Stimulated activated CD4-positive, alpha-beta T cell treated with anti-CD3 and anti-CD28 coated beads, Interleukin-2, amount 100 ng/mL, for 48 hours (primary cell): Measurements from ENCODE around the gene AKAP17A.
"Not testable (repeated sequence)": the region's sequence is repeated elsewhere in the genome, so short reads cannot be mapped to it uniquely, and the experiment has no call there.

Experiments
- DNase-seq, 2 donors: peaks; one replicate each; pipeline ENCODE4 v3.0.0-alpha.2; 2020

Gene AKAP17A

DNA sequence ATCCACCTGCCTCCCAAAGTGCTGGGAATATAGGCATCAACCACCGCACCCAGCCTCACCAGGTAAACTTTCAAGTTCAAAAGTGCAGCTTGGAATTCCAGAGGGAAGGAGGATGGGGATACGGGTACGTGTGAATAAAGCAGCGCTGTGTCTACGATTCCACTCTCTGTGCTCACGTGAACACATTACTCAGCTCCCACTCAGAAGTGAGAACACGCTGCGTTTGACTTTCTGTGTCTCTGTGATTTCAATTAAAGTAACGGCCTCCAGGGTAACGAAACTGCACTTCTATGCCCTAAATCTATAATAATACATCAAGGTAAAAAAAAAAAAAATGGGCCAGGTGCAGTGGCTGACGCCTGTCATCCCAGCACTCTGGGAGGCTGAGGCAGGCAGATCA is 15.1 kb downstream of the AKAP17A start:
- no peak for DNase-seq

DNA sequence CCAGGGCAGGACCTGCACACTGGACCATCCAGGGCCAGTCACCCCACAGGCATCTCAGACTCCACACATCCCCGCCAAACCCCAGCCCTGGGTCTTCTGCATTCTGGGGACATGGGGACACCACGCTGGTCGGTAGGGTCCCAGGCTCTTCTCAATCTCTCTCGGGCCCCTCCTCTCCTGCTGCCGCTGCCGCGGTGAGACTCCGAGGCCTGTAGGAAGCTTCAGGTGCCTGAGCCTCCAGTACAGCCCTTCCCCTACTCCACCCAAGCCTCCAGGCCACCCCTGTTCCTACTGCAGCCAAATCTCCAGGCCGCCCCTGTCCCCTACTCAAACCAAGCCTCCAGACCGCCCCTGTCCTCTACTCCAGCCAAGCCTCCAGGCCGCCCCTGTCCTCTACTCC is 17.9 kb downstream of the AKAP17A start:
- DNase-seq = no peak

DNA sequence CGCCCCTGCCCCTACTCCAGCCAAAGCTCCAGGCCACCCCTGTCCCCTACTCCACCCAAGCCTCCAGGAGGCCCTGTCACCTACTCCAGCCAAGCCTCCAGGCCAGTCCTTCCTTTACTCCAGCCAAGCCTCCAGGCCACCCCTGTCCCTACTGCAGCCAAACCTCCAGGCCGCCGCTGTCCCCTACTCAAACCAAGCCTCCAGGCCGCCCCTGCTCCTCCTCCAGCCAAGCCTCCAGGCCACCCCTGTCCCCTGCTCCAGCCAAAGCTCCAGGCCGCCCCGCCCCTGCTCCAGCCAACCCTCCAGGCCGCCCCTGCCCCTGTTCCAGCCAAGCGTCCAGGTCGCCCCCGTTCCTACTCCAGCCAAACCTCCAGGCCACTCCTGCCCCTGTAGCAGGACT is 18.4 kb downstream of the AKAP17A start:
- no peak for DNase-seq

DNA sequence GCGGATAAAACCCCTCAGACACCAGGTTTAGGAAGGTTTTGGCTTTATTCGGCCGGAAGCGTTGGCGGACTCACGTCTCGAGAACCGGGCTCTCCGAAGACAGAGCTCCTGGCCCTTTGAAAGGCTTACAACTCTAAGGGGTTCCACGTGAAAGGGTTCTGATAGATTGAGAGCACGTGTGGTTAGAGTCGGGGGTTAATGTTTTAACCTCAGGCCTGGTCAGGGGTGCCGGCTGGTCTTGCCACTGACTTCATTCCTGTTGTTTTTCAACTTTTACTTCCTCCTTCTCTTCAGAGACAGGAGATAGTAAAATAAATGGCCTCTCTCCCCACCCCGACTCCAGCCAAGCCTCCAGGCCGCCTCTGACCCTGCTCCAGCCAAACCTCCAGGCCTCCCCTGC is 18.8 kb downstream of the AKAP17A start:
- DNase-seq = no peak

DNA sequence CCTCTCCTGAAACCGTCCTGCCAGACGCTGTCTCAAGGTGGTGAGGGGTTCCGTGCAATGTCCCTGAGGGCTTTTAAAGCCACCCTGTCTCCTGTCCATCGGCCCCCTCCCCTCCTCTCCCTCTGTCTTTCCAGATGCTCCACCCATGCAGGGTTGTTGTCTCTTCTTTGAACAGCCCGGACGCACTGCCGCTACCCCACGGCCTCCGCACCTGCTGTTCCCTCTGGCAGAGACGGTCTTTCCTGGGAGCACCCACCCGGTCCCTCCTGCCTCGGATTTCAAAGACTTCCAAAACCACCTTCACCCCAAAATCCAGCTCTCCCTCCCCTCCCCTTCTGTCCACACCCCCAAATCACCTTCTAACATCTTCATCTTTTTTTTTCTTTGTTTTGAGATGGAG is 19.3 kb downstream of the AKAP17A start:
- no peak for DNase-seq

DNA sequence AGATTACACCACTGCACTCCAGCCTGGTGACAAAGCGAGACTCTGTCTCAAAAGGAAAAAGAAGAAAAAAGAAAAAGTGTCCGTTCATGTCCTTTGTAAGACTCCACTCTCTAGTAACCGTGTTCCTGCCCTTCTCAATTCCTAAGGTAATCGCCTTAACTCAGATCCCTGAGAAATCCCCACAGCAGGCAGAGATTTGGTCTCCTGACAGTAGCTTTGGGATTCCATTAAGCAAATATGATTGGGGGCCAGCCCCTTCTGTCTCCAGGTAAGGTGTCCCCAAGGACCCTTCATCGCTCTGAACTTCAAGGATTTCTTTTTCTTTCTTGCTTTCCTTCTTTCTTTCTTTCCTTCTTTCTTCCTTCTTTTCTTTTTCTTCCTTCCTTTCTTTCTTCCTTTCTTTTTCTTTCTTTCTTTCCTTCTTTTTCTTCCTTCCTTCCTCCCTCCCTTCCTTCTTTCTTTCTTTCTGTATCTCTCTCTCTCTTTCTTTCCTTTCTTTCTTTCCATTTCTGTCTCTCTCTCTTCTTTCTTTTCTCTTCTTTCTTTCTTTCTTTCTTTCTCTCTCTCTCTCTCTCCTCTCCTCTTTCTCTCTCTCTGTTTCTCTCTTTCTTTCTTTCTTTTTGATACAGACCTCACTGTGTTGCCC is 21.4 kb downstream of the AKAP17A start:
- no peak for DNase-seq

DNA sequence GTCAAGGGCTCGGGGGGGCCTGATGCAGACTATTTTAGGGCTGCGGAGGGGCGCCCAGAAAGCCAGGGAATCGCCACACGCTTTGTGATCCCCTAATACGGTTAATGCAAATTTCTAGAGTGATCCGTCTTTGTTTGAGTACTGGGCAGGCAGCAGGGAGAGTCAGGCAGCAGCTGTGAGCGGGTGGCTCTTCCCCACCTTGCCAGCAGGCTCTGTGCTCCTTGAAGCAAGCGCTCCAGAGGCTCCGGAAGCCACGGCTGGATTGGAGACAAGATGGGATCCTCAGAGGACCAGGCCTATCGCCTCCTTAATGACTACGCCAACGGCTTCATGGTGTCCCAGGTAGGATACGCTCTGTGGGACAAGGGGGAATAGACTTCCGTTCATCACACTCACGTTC is 23.5 kb downstream of the AKAP17A start, which contains the start of gene ASMT:
ASMT (plus strand) TSS at position 133 of the 400 bp plus-strand sequence; CDS start at position 274, 141 bp downstream.
- no peak for DNase-seq

DNA sequence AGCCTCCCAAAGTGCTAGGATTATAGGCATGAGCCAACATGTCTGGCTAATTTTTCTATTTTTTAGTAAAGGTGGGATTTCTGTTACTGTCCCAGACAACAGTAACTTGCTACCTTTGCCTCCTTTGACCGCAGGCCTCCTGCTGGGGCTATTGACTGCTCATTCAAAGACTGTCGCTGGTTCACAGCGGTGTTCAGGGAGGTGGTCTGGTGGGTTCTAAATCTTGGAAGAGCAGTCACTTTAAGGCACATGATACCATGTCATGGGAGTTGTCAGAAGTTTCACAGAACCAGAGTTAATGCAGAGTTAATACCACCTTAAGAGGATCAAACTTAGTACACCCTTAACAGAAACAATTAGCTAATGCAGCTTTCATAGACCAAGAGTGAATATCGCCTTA is 27.3 kb downstream of the AKAP17A start:
- no peak for DNase-seq

DNA sequence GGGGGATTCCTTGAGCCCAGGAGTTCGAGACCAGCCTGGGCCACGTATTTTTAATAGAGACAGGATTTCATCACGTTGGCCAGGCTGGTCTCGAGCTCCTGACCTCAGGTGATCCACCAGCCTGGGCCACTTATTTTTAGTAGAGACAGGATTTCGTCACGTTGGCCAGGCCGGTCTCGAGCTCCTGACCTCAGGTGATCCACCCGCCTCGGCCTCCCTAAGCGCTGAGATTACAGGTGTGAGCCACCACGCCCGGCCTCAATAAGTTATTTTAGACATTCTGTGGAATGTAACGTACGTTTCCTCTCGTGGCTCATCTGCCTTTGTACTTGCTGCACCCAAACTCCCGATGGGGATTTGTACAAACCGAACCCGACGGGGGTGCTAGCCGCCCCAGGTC is 32.3 kb downstream of the AKAP17A start:
- DNase-seq = no peak

DNA sequence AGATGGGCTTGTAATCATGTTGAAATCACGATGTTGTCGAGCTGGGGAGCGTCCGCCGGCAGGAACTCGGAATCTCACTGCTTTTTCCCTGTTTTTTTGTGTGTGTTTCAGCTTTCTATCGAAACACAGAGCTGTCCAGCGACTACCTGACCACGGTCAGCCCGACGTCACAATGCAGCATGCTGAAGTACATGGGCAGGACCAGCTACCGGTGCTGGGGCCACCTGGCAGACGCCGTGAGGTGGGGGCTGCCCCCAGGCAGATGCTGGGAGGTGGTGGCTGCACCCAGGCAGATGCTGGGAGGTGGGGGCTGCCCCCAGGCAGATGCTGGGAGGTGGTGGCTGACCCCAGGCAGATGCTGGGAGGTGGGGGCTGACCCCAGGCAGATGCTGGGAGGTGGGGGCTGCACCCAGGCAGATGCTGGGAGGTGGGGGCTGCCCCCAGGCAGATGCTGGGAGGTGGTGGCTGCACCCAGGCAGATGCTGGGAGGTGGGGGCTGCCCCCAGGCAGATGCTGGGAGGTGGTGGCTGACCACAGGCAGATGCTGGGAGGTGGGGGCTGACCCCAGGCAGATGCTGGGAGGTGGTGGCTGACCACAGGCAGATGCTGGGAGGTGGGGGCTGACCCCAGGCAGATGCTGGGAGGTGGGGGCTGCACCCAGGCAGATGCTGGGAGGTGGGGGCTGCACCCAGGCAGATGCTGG is 32.9 kb downstream of the AKAP17A start:
- DNase-seq = not testable (repeated sequence)

DNA sequence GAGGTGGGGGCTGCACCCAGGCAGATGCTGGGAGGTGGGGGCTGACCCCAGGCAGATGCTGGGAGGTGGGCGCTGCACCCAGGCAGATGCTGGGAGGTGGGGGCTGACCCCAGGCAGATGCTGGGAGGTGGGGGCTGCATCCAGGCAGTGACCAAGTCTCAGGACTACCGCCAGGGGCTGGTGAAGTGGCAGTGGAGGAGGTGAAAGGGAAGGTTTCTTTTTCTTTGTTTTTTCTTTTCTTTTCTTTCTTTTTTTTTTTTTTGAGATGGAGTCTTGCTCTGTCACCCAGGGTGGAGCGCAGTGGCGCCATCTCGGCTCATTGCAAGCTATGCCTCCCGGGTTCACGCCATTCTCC is 33.4 kb downstream of the AKAP17A start:
- not testable (repeated sequence) for DNase-seq

DNA sequence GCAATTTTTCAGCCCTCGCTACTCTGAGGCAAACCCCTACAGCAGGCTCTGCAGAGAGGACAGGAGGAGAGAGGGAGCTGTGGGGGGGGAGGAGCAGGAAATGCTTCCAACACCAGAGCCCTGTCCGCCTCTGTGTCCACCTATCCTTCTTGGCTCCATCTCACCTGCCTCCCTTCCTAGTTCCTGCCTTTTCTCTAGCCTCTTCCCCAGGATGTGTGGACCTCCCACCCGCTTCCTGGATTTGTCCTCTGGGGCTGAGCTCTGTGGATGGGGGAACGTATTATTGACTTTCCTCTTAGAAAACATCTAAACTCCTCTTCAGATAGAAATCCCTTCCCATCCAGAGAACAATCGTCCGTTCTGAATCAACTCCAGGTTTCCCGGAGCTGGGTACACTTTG is 37.8 kb downstream of the AKAP17A start:
- no peak for DNase-seq

DNA sequence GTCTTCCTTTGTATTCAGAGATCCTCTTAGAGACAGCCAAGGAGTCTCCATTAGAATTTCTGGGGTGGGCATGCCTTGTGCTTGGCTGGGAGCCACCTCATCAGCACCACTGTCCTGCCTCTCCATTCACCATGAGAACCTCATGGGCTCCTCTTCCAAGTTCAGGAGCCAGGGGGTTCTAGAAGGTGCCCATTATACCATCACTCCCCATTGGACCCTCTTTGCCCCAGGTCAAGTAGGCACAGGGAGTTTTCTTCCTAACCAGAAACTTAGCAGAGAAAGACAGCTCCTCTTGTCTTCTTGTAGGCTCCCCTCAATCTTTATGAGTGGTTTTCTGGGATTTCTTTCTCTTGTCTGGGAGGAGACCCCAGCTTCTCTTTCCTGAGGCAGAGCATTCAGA is 54.6 kb downstream of the AKAP17A start:
- DNase-seq = no peak

DNA sequence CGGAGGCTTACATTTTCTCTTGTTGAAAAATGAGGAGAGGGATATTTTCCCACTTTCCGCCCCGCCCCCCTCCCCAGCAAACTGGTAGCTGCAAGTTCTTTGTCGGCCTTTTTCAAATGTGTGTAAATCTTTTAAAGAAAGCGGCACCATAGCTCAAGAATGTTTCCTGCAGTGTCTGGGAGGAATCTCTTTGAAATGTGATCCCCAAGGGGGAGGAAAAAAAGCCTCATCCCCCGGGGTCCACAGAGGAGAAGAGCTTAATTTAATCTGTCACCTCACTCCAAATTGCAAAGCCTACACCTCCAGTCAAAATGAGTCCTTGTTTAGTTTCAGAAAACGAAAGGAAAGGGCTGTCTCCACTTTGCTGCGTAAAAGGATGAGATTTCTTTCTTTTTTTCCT is 58.2 kb downstream of the AKAP17A start:
- DNase-seq = no peak
